T47D (cell line): ENCODE results near the gene SBF2.
"Not testable (repeated sequence)": the region's sequence is repeated elsewhere in the genome, so short reads cannot be mapped to it uniquely, and the experiment has no call there.

Experiments used
- DNase-seq, 2 experiments: peaks; one replicate each; pipeline versions ENCODE4 v3.0.0 to v3.0.0-alpha.2; 2011 to 2012; ENCODE audit warnings: low read depth in 1 of 2, low spot score in 1 of 2
- JUND ChIP-seq: IDR thresholded peaks from 2 replicates; pipeline ENCODE4 v1.6.1; 2012; ENCODE audit warnings: low read depth
- in situ Hi-C: cut with HindIII; loops from 2 replicates; pipeline ENCODE4 v1.10.0; 2016; ENCODE audit warnings: low sequenced_read_pairs, low pct_unique_long_range_greater_than_20kb

SBF2 gene

GRCh38 chr11:9754010-9754471 is 540.0 kb downstream of the SBF2 start:
- DNase-seq: no peak
- in situ Hi-C loops: no loop called here
- TF ChIP-seq JUND: no peak

- DNase-seq: no peak
- TF ChIP-seq JUND: no peak
- in situ Hi-C loops: no loop called here
These were observed 541.0 kb downstream of the SBF2 start for GRCh38 chr11:9753021-9753420.

- no peak for TF ChIP-seq JUND
- no peak for DNase-seq
- in situ Hi-C loops: no loop called here
These were observed 541.9 kb downstream of the SBF2 start for GRCh38 chr11:9752091-9752490.

- in situ Hi-C loops: no loop called here
- TF ChIP-seq JUND: no peak
- DNase-seq: peak in 1 of 2 experiments; percentile 89
These were observed 543.5 kb downstream of the SBF2 start for GRCh38 chr11:9750551-9750950.

GRCh38 chr11:9748361-9748970 is 545.6 kb downstream of the SBF2 start:
- peak; percentile 44 to 90 for DNase-seq
- TF ChIP-seq JUND: no peak
- in situ Hi-C loops: loop anchor here (25.0 kb wide), 1 partner anchor 161 kb away; no protein-coding TSS in a partner anchor

GRCh38 chr11:9747828-9748227 is 546.2 kb downstream of the SBF2 start:
- in situ Hi-C loops: loop anchor here (25.0 kb wide), 1 partner anchor 161 kb away; no protein-coding TSS in a partner anchor

GRCh38 chr11:9747229-9747628 is 546.8 kb downstream of the SBF2 start:
- no peak for DNase-seq
- TF ChIP-seq JUND: no peak
- in situ Hi-C loops: loop anchor here (25.0 kb wide), 1 partner anchor 160 kb away; no protein-coding TSS in a partner anchor

More at GRCh38 chr11:9747828-9748227, 546.2 kb downstream of the SBF2 start:
- no peak for DNase-seq
- TF ChIP-seq JUND: no peak

GRCh38 chr11:9745411-9746211 is 548.4 kb downstream of the SBF2 start:
- in situ Hi-C loops: loop anchor here (25.0 kb wide), 1 partner anchor 158 kb away; no protein-coding TSS in a partner anchor
- TF ChIP-seq JUND: no peak
- DNase-seq: no peak

- not testable (repeated sequence) for DNase-seq
- in situ Hi-C loops: loop anchor here (25.0 kb wide), 1 partner anchor 156 kb away; no protein-coding TSS in a partner anchor
These were observed 550.5 kb downstream of the SBF2 start for GRCh38 chr11:9743512-9743911.

- in situ Hi-C loops: loop anchor here (25.0 kb wide), 1 partner anchor 154 kb away; no protein-coding TSS in a partner anchor
- DNase-seq: no peak
- no peak for TF ChIP-seq JUND
These were observed 552.8 kb downstream of the SBF2 start for GRCh38 chr11:9741260-9741659.

GRCh38 chr11:9740202-9740883 is 553.7 kb downstream of the SBF2 start:
- in situ Hi-C loops: loop anchor here (25.0 kb wide), 1 partner anchor 153 kb away; no protein-coding TSS in a partner anchor
- peak in 1 of 2 experiments; percentile 72 for DNase-seq

GRCh38 chr11:9739123-9739900 is 554.7 kb downstream of the SBF2 start:
- DNase-seq: no peak
- in situ Hi-C loops: loop anchor here (25.0 kb wide), 1 partner anchor 152 kb away; no protein-coding TSS in a partner anchor
- no peak for TF ChIP-seq JUND

More at GRCh38 chr11:9740202-9740883, 553.7 kb downstream of the SBF2 start:
- no peak for TF ChIP-seq JUND
